PC-9 (cell line): ENCODE data around the gene AMBRA1. TPM values are rescaled to one million over a fixed set of nuclear protein-coding genes. Genes with fewer than 3 reads are reported as not detected.

Experiments used
- BruUV-seq: library from RNA; stranded (reverse); fragments of 400-500 nt; replicated peaks from 2 replicates; lab custom pipeline; 2021; lab: Mats Ljungman, UMichigan
- CTCF ChIA-PET: fragments of 300-600 bp; sonication (Branson Sonifier 250); formaldehyde crosslinking; loops from one replicate; lab custom pipeline; 2022; ENCODE audit warnings: antibody characterized with exemption; lab: Charles Lee
- POLR2A ChIA-PET: fragments of 300-600 bp; sonication (Branson Sonifier 250); formaldehyde crosslinking; loops from one replicate; lab custom pipeline; 2022; ENCODE audit warnings: antibody characterized with exemption; ENCODE audit not compliant: unreplicated experiment; lab: Charles Lee
- DNase-seq, 2 experiments: peaks; one replicate each; pipeline versions ENCODE4 v3.0.0 to v3.0.0-alpha.2; 2015 to 2022; ENCODE audit warnings: mixed read lengths in 1 of 2
- H2AFZ ChIP-seq: fragments of 200-600 bp; sonication (generic); 2 replicates; pipeline ENCODE4 v1.8.1; 2017; ENCODE audit warnings: antibody characterized with exemption
- H3F3A ChIP-seq: fragments of 200-600 bp; sonication (generic); 2 replicates; pipeline ENCODE4 v1.8.1; 2017; ENCODE audit warnings: antibody characterized with exemption, mild to moderate bottlenecking, low read depth; ENCODE audit not compliant: insufficient read depth
- H3K27ac ChIP-seq: fragments of 200-600 bp; sonication (generic); 2 replicates; pipeline ENCODE4 v1.6.1; 2016; ENCODE audit warnings: mixed run types
- H3K27me3 ChIP-seq: fragments of 200-600 bp; sonication (generic); 2 replicates; pipeline ENCODE4 v1.6.1; 2016; ENCODE audit warnings: low read depth, mixed run types; ENCODE audit not compliant: insufficient read depth
- H3K36me3 ChIP-seq: fragments of 200-600 bp; sonication (generic); 2 replicates; pipeline ENCODE4 v1.6.1; 2016; ENCODE audit warnings: low read depth, mixed run types
- H3K4me1 ChIP-seq: fragments of 200-600 bp; sonication (generic); replicated peaks from 2 replicates; pipeline ENCODE4 v1.6.1; 2016; ENCODE audit warnings: mixed run types; ENCODE audit not compliant: insufficient read depth
- H3K4me2 ChIP-seq: fragments of 200-600 bp; sonication (generic); 2 replicates; pipeline ENCODE4 v1.6.1; 2017; ENCODE audit warnings: mixed run types
- H3K4me3 ChIP-seq: fragments of 200-600 bp; sonication (generic); 2 replicates; pipeline ENCODE4 v1.6.1; 2016; ENCODE audit warnings: mixed run types
- H3K79me2 ChIP-seq: fragments of 200-600 bp; sonication (generic); 2 replicates; pipeline ENCODE4 v1.6.1; 2017; ENCODE audit warnings: low read depth, mixed run types
- H3K9me2 ChIP-seq: fragments of 200-600 bp; sonication (generic); 2 replicates; pipeline ENCODE4 v1.8.1; 2017; ENCODE audit warnings: mild to moderate bottlenecking; ENCODE audit not compliant: insufficient read depth
- H3K9me3 ChIP-seq: fragments of 200-600 bp; sonication (generic); 2 replicates; pipeline ENCODE4 v1.8.1; 2016; ENCODE audit warnings: low read depth; ENCODE audit not compliant: insufficient read depth
- H4K20me1 ChIP-seq: fragments of 200-600 bp; sonication (generic); 2 replicates; pipeline ENCODE4 v1.8.1; 2017; ENCODE audit not compliant: insufficient read depth
- CTCF ChIP-seq: fragments of 200-600 bp; sonication (generic); conservative IDR thresholded peaks from 2 replicates; pipeline ENCODE4 v1.6.1; 2017; ENCODE audit warnings: mixed run types, antibody characterized with exemption, mild to moderate bottlenecking, moderate library complexity
- EZH2 ChIP-seq: fragments of 200-600 bp; sonication (generic); IDR thresholded peaks from 2 replicates; pipeline ENCODE4 v1.8.0; 2017; ENCODE audit warnings: antibody characterized with exemption, low read depth
- intact Hi-C: fragments of 100-400 bp; cut with micrococcal nuclease; formaldehyde crosslinking; loops from one replicate; pipeline ENCODE4 v1.10.0; 2022; ENCODE audit not compliant: unreplicated experiment
- total RNA-seq: library from RNA; stranded (reverse); gene quantifications from 2 replicates; pipeline ENCODE4 v1.2.3, GENCODE V29; 2021

The AMBRA1 gene
- total RNA-seq, 1 experiment from 2014 or later = 41.4 TPM

DNA sequence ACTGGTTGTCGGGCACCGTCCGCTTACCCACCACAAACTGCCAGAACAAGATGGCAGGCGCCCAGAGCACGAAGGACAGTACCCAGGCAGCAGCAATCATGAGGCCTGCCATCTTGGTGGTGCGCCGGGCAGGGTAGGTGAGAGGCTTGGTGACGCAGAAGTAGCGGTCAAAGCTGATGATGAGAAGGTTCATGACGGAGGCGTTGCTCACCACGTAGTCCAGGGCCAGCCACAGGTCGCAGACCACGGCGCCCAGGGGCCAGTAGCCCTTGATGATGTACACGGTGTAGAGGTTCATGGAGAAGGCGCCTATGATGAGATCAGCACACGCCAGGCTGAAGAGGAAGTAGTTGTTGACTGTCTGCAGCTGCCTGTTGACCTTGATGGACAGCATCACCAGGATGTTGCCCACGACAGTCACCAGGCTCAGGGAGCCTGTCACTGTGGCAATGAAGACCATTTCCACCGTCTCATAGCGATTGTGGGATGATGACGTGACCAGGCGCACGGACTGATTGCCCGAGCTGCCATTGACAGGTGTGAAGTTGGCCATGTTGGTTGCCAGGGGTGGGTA, 207.7 kb downstream of the AMBRA1 start:
- 0 out of 2 replicates have a peak, but pooled peaks cover 6% of the 10 kb centered on the region for H4K20me1 ChIP-seq
- no peak overlapping the region for H3K4me2 ChIP-seq

GRCh38 chr11:46385169-46386004, 208.4 kb downstream of the AMBRA1 start:
- BruUV-seq = no TSS peak
- H3F3A ChIP-seq = peaks cover 24% of the 10 kb centered on the region
- H3K4me3 ChIP-seq = no peak overlapping the region
- H3K36me3 ChIP-seq = no peaks in the 10 kb centered on the region
- H3K9me3 ChIP-seq = no peaks in the 10 kb centered on the region
- H3K4me1 ChIP-seq = peaks cover 34% of the 10 kb centered on the region
- H3K27me3 ChIP-seq = peaks cover 17% of the 10 kb centered on the region
- H2AFZ ChIP-seq = no peak overlapping the region
- intact Hi-C loops = no loop called here
- H3K4me2 ChIP-seq = no peak overlapping the region
- no peaks in the 10 kb centered on the region for H3K9me2 ChIP-seq
- no peak overlapping the region for H3K27ac ChIP-seq
- TF ChIP-seq CTCF (no peak), EZH2 (no peak)
- H3K79me2 ChIP-seq = no peaks in the 10 kb centered on the region
- no peak for DNase-seq
- 0 out of 2 replicates have a peak, but pooled peaks cover 4% of the 10 kb centered on the region for H4K20me1 ChIP-seq
- POLR2A ChIA-PET = no interaction called here
- CTCF ChIA-PET = no interaction called here

More for the DNA sequence above, 207.7 kb downstream of the AMBRA1 start:
- ChIA-PET CTCF (no interaction called here), POLR2A (interaction anchor here (0.5 to 0.6 kb wide), 2 partner anchors 34 to 912 kb away, joined by 5 to 7 read pairs; no protein-coding TSS in a partner anchor)
- no TSS peak for BruUV-seq
- DNase-seq = no peak
- H3K36me3 ChIP-seq = no peaks in the 10 kb centered on the region
- H3F3A ChIP-seq = peaks cover 21% of the 10 kb centered on the region
- H3K27me3 ChIP-seq = peaks cover 22% of the 10 kb centered on the region
- H3K9me2 ChIP-seq = no peaks in the 10 kb centered on the region
- H2AFZ ChIP-seq = no peak overlapping the region
- H3K4me1 ChIP-seq = peaks cover 34% of the 10 kb centered on the region
- H3K27ac ChIP-seq = no peak overlapping the region
- no peaks in the 10 kb centered on the region for H3K79me2 ChIP-seq
- intact Hi-C loops = no loop called here
- H3K9me3 ChIP-seq = no peaks in the 10 kb centered on the region
- TF ChIP-seq CTCF (no peak), EZH2 (no peak)
- H3K4me3 ChIP-seq = no peak overlapping the region

DNA sequence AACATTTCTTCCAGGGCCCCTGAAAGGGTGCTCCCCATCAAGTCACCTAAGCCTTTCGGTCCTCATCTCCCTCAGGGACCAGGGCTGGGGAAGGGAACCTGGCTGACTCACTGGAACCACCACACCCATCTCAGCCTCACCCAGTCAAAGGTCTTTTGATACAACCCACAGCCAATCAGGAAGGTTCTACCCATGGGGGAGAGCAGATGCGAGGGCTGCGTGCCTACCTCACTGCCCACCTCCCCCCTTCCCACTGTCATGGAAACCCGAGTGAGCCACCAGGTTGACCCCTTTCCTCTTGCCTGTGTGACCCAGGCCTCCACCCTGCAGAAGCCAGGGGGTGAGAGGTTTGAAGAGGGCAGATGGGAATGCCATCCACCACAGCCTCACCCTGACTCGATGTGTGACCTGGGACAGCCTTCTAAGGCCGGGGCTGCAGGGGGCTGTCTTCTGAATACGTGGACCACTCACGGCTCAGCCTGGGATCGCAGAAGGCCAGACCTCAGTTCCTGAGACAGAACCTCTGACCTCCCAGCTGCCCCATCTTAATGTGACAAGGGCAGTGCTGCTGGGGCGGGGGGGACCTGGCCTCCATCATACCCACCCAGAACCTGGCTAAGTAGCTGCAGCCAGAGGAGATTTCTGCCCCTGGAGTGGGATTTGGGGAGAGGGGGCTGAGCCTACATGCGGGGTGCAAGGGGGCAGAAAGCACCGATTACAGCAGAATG, 209.7 kb downstream of the AMBRA1 start:
- peaks cover 30% of the 10 kb centered on the region for H3K4me1 ChIP-seq
- BruUV-seq = no TSS peak
- intact Hi-C loops = loop anchor here (5.0 kb wide), 3 partner anchors 142 to 973 kb away; partner anchors contain the start of genes ATG13 and HARBI1

More for the DNA sequence above, 209.7 kb downstream of the AMBRA1 start:
- ChIA-PET CTCF (interaction anchor here (1.0 to 1.7 kb wide), 3 partner anchors 8 to 234 kb away, joined by 3 to 10 read pairs (median 3); partner anchors contain the start of gene CHRM4), POLR2A (no interaction called here)
- no peaks in the 10 kb centered on the region for H4K20me1 ChIP-seq
- DNase-seq = no peak
- H3K4me3 ChIP-seq = no peak overlapping the region
- H3K4me2 ChIP-seq = no peak overlapping the region
- H3K27me3 ChIP-seq = 0 out of 2 replicates have a peak, but pooled peaks cover 8% of the 10 kb centered on the region
- no peak overlapping the region for H2AFZ ChIP-seq
- no peaks in the 10 kb centered on the region for H3K9me3 ChIP-seq
- no peak overlapping the region for H3K27ac ChIP-seq
- H3K36me3 ChIP-seq = no peaks in the 10 kb centered on the region
- TF ChIP-seq EZH2 (no peak), CTCF (no peak)
- H3K9me2 ChIP-seq = no peaks in the 10 kb centered on the region
- H3K79me2 ChIP-seq = no peaks in the 10 kb centered on the region
- H3F3A ChIP-seq = peaks cover 33% of the 10 kb centered on the region
